Body of pancreas (tissue), 4 donors: ENCODE measurements around the gene PAM16.
A peak's percentile ranks its signal among the peaks of the same experiment; 100 is the strongest.

Source experiments
- POLR2A ChIP-seq, 3 donors: fragments of 450-650 bp; IDR thresholded peaks; one replicate each; pipeline ENCODE4 v1.6.1; 2016; ENCODE audit warnings: antibody characterized with exemption in 3 of 3, mild to moderate bottlenecking in 2 of 3
- TF ChIP-seq, protein P1 (sequence below), 7 experiments: fragments of 450-650 bp in 4 of 7; fragments of 200-600 bp in 3 of 7; sonication (generic) in 3 of 7; IDR thresholded peaks; one replicate each; pipeline ENCODE4 v1.5.1; 2016 to 2019; ENCODE audit warnings: antibody characterized with exemption in 7 of 7

DNA sequence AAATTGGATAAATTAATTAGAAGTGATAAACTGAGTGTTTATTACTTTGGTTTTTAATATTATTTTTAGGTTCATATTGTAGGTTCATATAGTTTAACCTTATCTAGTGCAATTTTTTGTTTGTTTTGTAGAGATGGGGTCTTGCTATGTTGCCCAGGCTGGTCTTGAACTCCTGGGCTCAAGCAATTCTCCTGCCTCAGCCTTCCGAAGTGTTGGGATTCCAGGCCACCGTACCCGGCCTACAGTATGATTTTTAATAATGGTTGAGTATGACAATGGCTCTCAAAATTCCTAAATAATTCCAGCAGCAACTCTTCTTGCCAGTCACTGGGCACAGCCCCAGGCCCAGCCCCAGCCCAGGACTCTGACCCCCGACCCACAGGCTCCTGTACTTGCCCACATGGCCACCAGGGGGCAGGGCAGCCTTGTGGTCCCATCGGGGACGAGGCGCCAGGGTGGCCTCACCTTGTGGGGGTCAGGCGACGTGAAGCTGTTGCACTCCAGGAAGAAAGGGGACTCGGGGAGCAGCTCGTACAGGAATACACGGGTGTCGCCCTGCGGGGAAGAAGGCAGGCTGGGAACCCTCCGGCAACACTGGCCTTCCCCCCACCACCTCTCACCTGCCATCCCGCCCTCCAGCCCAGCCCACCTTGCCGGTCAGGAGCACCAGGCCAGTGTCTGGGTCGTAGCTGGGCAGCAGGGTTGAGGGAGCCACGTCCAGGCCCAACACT is 7.9 kb upstream of the PAM16 start:
- TF ChIP-seq, protein P1, sequence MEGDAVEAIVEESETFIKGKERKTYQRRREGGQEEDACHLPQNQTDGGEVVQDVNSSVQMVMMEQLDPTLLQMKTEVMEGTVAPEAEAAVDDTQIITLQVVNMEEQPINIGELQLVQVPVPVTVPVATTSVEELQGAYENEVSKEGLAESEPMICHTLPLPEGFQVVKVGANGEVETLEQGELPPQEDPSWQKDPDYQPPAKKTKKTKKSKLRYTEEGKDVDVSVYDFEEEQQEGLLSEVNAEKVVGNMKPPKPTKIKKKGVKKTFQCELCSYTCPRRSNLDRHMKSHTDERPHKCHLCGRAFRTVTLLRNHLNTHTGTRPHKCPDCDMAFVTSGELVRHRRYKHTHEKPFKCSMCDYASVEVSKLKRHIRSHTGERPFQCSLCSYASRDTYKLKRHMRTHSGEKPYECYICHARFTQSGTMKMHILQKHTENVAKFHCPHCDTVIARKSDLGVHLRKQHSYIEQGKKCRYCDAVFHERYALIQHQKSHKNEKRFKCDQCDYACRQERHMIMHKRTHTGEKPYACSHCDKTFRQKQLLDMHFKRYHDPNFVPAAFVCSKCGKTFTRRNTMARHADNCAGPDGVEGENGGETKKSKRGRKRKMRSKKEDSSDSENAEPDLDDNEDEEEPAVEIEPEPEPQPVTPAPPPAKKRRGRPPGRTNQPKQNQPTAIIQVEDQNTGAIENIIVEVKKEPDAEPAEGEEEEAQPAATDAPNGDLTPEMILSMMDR (IDR thresholded peaks at IDR 0.05) = peak; percentile 83 to 93 (median 91)
- no peak for TF ChIP-seq POLR2A (IDR thresholded peaks at IDR 0.05)
